Right ventricle myocardium superior (tissue), 1 donor: Measurements from ENCODE around the gene DR1. TPM values are rescaled to one million over a fixed set of nuclear protein-coding genes. Genes with fewer than 3 reads are reported as not detected.
A peak's percentile ranks its signal among the peaks of the same experiment; 100 is the strongest.
"Not testable (repeated sequence)": the region's sequence is repeated elsewhere in the genome, so short reads cannot be mapped to it uniquely, and the experiment has no call there.

Experiments used
- ATAC-seq: fragments of 200-7000 bp; cut with Tn5 transposase; one replicate; pipeline ENCODE4 v1.9.1; 2020; ENCODE audit warnings: mild to moderate bottlenecking; ENCODE audit not compliant: poor library complexity
- DNase-seq: peaks from one replicate; pipeline ENCODE4 v3.0.0-alpha.2; 2020
- intact Hi-C: fragments of 100-400 bp; cut with DNase I; formaldehyde crosslinking; loops from one replicate; pipeline ENCODE4 v1.11.2; 2022
- total RNA-seq: library from RNA; stranded (reverse); fragmentation: NEBNext Ultra II Directional; extraction: Animal tissue kit (Norgen Biotek cat#: 25700); gene quantifications from one replicate; pipeline ENCODE4 v1.2.1, GENCODE V29; 2021
- donor health status: DM: no; HTN: yes; CAD: no; lungs with severe emphysema.

Gene DR1
- total RNA-seq, 1 donor from 2014 or later = 33.2 TPM

DNA sequence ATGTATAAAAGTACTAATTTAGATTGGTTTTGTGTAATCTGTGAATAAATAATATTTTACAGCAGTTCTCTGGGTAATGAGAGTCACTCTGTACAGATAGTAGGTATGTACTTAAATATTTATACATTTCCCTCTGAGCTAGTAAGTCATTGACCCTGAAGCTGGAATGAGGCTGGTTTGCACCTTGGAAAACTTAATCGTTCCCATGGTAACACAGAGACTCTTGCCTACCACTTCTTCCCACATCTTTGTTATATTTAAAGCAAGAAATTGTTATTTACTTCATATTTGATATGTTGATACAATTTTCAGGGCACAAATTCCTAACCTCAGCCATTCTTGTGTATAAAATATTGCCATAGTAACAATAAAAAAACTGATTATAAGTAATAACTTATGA is 13.3 kb upstream of the DR1 start:
- no peak for DNase-seq
- no peak for ATAC-seq
- intact Hi-C loops = no loop called here

DNA sequence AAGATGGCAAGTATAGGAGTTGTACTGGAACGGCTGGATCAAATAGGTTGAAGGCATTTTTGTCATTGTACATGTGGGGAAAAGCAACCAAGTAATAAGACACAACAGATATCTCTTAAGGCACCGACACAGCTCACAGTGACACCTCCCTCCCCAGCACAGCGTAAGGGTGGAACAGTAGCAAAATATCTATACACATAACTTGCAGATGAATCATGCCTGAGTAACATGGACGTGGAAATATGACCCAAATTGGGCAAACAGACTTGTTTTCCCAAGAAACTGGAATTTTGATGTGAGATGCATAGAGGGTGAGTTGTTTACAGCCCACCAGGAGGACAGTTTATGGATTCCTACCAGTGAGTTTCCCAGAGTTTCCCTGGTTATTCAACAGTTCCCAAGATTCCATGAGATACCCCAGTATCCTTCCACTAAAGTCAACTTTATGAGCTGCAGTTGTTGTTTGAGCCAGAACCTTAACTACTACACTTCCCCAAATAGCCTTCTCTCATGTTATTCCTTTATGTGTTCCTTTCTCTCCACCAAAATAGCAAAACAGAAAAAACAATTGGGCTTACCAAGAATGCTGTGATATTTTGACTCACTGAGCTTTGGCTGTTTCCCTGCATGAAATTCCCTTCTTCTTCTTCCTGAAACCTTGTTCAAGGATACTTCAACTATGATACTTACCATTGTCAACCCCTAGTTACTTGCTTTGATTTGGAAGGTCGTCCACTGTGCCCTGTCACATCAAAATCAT is 7.1 kb upstream of the DR1 start:
- DNase-seq (no peak), ATAC-seq (no peak)
- intact Hi-C loops = no loop called here

- no peak for DNase-seq
- intact Hi-C loops = no loop called here
- ATAC-seq = no peak
These were observed 6.5 kb upstream of the DR1 start for GRCh38 chr1:93339171-93339697.

DNA sequence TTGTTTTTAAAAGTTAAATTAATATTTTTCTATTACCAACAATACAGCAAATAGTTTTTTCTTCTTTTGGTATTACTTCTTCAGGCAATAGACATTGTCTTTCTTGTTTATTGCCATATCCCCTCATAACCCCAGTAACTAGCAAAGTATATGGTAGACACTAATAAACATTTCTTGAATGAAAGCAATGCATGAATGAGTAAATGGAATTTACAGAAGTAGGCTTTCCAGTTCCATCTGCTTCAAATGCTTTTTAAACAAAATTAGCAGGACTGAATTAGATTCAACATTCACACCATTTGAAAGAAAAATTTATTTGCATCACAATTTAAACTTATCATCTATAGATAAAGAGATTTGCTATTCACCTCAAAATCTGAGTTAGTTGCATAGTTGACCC is 5.6 kb upstream of the DR1 start:
- intact Hi-C loops = no loop called here

DNA sequence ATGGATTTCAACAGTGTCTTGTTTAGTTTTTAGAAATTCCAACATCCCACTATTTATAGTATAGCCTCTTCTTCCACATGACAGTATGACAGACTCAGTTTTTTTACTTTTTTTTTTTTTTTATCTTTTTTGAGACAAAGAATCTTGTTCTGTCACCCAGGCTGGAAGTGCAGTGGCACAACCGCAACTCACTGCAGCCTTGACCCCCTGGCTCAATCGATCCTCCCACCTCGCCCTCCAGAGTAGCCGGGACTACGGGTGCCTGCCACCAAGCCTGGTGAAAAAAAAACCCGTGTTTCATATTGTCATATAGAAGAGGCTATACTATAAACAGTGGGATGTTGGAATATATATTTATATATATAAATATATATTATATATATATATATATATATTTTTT is 1.2 kb upstream of the DR1 start:
- ATAC-seq = no peak
- no peak for DNase-seq
- intact Hi-C loops = no loop called here

More for the DNA sequence above, 5.6 kb upstream of the DR1 start:
- no peak for DNase-seq
- no peak for ATAC-seq

DNA sequence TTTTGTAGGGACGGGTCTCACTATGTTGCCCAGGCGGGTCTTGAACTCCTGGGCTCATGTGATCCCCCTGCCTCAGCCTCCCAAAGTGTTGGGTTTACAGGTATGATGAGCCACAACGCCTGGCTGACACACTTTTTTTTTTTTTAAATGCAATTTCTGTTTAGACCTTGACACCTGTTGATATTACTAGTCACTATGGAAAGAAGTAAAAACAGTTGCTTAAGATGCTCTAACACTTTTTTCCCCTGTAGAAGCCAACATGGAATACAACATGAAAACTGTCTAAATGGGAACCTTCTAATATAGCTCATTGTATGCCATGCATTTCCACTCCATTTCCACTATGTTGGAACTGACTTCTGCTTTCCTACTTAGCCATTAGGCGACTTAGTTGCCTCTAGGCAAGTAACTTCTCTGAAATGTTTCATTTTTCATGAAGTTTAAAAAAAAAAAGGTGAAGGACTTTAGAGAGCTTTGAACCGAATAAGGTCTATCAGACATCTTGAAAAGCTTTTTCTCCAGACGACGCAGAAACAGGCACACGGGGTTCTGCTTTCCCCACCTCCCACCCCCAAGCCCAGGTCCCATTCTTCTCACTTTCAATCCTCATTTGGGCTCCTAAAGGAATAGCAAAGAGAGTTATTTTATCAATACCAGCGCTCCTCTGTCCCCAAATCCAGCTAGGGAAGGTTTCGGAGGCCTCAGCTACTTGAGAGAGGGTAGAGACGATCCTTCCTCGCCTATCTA is 648 bp upstream of the DR1 start:
- intact Hi-C loops = no loop called here
- peak; percentile 7 for ATAC-seq
- no peak for DNase-seq

GRCh38 chr1:93346421-93346993 is 800 bp downstream of the DR1 start:
- no peak for DNase-seq
- intact Hi-C loops = no loop called here
- ATAC-seq = peak; percentile 6

DNA sequence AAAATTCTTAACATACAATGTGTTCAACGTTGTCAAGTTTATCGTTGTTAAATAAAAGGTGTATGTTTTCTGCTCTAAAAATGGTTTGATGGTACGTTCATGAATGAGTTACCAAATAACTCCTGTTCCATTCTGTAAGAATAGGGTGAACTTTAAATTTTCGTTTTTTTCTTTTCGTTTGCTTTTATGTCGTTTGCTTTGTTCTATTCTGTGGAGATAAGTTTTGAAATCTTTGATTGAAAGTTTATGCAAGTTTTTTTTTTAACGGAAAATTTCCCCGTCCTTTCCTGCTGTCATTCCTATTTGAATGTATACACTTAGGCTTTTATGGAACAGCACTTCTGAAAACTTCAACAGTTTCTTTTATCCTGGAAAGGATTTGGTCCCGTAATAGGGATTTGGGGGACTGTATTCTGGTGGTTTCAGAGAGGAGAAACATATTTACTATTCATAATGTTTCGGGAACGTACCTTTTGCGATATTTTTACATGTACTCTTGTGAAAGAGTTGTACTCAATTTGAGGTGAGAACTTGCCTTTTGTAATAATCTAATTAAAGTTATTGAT is 1.7 kb downstream of the DR1 start:
- intact Hi-C loops = no loop called here
- no peak for DNase-seq
- no peak for ATAC-seq

DNA sequence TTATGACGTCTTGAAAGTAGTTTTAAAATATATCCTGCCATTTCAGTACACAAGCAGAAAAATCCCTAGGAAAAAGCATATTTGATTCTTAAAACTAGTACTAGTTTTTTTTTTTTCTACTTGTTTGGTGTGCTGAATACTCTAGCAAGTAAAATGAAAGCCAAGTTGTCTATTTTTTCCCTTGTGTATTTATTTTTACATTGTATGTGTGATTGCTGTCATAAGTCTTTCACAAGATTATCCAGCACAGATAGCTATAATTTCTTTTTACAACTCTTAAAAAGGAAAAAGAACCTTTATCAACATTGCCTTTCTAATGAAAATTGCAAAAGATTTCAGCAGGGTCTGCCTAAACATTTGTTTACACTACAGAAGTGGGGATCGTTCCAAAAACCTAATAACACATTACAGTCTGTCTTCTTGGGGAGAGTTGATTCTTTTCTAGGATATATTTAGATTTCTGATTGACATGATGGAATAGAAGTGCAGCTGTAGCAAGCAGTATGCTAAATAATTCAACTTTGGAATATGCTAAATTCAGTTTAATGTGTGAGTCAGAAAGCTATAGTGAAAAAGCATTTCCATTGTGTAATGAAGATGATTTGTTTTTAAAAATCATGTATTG is 2.5 kb downstream of the DR1 start:
- intact Hi-C loops = no loop called here
- no peak for DNase-seq
- ATAC-seq = no peak

- intact Hi-C loops = no loop called here
- ATAC-seq = no peak
- DNase-seq = no peak
These were observed 3.8 kb downstream of the DR1 start for GRCh38 chr1:93349231-93350135.

DNA sequence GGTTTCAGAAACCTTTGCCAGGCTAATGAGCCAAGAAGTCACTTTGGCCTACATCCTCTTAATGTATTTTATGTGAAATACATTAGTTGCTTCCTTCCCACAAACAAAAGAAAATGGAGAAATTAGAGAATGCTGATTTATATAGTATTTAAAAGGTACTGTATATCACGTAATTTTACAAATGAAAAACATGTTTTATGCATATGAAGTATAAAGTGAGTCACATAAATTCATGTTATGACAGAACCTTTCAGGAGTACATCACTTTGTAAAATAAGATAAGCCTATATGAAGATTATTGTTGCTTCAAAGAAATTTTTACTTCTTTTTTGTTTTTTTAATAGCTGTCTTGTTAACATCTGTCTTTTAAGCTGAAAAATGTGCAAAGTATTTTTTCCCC is 4.6 kb downstream of the DR1 start:
- intact Hi-C loops = no loop called here
- DNase-seq = no peak
- ATAC-seq = no peak

DNA sequence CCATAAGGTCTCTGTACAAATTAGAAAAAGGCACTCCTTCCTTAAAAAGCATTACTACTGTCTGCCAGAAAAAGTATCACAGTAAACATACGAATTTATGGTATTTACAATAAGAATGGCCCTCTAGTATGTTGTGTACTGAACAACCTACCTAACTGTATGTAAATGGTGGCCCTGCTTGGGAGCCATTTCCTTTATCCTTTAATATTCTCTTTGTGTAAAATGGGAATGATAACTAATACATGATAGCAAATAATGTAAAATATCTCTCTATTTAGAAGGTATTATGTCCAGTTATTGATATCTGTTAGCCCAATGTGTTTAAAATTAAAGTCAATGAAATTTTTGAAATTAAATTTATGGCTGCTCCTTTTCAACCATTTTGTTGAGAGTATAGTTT is 5.2 kb downstream of the DR1 start:
- ATAC-seq (no peak), DNase-seq (no peak)
- intact Hi-C loops = no loop called here

DNA sequence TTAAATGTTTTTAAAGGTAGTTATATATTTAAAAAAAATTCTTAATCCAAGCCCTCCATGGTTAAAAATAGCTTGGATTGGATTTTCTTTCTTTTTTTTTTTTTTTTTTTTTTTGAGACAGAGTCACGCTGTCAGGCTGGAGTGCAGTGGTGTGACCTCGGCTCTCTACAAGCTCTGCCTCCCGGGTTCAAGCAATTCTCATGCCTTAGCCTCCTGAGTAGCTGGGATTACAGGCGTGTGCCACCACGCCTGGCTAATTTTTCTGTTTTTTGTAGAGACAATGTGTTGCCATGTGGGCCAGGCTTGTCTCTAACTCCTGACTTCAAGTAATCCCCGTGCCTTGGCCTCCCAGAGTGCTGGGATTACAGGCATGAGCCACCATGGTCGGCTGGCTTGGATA is 5.6 kb downstream of the DR1 start:
- intact Hi-C loops = not testable (repeated sequence)

DNA sequence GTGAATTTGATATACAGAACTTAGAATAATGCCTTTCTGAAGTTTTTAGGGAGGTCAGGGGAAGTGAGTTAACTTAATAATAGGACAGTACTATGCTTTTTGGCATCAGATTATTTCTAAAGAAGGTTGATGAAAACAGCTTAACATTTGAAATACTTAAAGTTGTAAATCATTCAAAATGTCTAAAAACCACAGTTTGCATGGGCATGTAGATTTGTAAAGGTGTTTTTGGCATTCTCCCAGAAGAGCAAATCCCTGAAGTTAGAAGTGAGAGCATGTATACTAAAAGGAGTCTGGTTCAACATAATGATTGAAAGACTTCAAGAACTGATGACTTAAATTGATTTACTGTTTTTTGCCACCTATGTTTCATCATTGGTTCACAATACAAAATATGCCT is 6.7 kb downstream of the DR1 start:
- ATAC-seq (no peak), DNase-seq (no peak)
- intact Hi-C loops = no loop called here

More for the DNA sequence above, 5.6 kb downstream of the DR1 start:
- not testable (repeated sequence) for ATAC-seq, DNase-seq

DNA sequence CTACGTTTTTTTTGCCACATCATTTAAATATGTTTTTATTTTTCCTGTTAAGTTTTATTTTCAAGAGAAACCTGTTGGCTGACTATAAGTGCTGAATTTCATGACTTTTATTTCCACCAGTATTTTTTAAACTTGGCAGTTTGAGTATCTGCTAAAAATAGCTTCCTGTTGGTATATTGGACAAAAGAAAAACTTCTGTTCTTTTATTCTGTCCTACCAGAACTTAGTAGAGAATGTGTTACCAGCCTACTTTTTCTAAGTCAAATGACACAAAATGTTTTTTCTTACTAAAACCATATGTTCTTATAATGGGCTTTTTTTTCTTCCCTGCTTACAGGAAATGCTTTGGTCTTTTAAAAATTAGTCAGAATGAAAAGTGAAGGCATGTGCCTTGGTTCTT is 7.6 kb downstream of the DR1 start:
- ATAC-seq (no peak), DNase-seq (no peak)
- intact Hi-C loops = no loop called here

DNA sequence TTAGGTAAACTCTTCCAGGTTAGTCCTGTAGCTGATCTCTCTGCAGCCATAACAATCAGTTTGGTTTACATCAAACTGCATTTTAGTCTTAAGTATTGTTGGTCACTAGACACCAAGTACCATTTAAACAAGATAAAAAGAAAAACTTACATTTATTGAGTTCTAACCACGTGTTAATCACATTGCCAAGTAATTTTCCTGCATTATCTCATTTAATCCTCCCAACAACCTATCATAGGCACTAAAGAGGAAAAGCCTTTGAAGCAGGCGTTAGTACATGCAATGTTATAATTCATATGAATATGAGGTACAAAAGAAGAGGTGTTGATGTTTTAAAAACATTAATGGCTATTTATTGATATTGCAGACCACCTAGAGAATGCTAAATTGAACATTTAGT is 9.0 kb downstream of the DR1 start:
- no peak for DNase-seq
- ATAC-seq = no peak
- intact Hi-C loops = no loop called here

DNA sequence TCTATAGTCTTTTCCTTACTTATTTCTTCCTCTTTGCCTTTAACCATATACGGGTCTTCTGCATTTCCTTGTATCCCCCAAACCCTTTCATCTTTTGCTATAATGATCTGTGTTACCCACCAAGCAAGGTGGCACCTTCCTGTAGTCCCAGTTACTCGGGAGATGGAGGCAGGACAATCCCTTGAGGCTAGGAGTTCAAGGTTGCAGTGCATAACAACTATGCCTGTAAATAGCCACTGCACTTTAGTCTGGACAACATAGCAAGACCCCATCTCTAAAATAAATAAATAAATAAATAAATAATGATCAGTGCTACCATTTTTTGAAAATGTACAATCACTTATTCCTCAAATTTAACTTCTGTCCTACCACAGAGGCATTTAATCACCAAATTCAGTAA is 11.5 kb downstream of the DR1 start:
- ATAC-seq = no peak
- intact Hi-C loops = no loop called here
- no peak for DNase-seq

DNA sequence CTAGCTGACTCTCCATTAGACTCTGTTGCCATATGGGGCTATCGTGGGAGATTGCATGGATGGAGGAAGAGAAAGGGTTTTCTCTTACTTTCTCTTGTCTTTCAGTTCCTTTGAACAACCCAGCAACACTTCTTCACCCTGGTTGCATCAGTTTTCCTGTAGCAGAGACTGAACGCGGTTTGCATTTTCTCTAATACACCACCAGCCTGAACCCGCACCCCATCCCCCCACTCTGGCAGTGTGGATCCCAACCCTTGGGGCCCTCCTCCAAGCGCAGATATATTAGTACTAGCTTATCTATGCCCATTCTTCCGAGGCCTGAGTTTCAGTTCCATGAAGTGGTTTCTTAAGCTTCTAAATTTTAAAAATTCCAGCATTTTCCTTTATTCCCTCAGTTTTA is 12.6 kb downstream of the DR1 start:
- ATAC-seq = no peak
- DNase-seq = no peak
- intact Hi-C loops = no loop called here
